MM.1S (cell line): Measurements from ENCODE around the gene SLC22A8.

Experiments
- DNase-seq: peaks from one replicate; pipeline ENCODE4 v3.0.0-alpha.2; 2015
- H2AFZ ChIP-seq: fragments of 300-600 bp; sonication (generic); 2 replicates; pipeline ENCODE4 v1.6.0; 2016; ENCODE audit warnings: antibody characterized with exemption, low read length
- H3F3A ChIP-seq: fragments of 300-600 bp; sonication (generic); 2 replicates; pipeline ENCODE4 v1.6.1; 2016; ENCODE audit warnings: mild to moderate bottlenecking, antibody characterized with exemption, low read length, moderate library complexity, mixed read lengths; ENCODE audit not compliant: insufficient read depth
- H3K27ac ChIP-seq: fragments of 300-600 bp; sonication (generic); 2 replicates; pipeline ENCODE4 v1.5.1; 2016; ENCODE audit warnings: mild to moderate bottlenecking, low read length
- H3K27me3 ChIP-seq: fragments of 300-600 bp; sonication (generic); replicated peaks from 2 replicates; pipeline ENCODE4 v1.6.0; 2016; ENCODE audit warnings: low read length; ENCODE audit not compliant: insufficient read depth
- H3K36me3 ChIP-seq: fragments of 300-600 bp; sonication (generic); replicated peaks from 2 replicates; pipeline ENCODE4 v1.6.1; 2016; ENCODE audit warnings: mild to moderate bottlenecking, low read length, mixed read lengths; ENCODE audit not compliant: insufficient read depth
- H3K4me1 ChIP-seq: fragments of 300-600 bp; sonication (generic); 2 replicates; pipeline ENCODE4 v1.6.1; 2016; ENCODE audit warnings: low read length, mixed read lengths
- H3K4me2 ChIP-seq: fragments of 300-600 bp; sonication (generic); 2 replicates; pipeline ENCODE4 v1.6.0; 2016; ENCODE audit warnings: low read depth, low read length
- H3K4me3 ChIP-seq: fragments of 300-600 bp; sonication (generic); 2 replicates; pipeline ENCODE4 v1.5.1; 2016; ENCODE audit warnings: low read length, mixed read lengths
- H3K79me2 ChIP-seq: fragments of 300-600 bp; sonication (generic); 2 replicates; pipeline ENCODE4 v1.6.1; 2016; ENCODE audit warnings: mixed run types, low read length, mixed read lengths
- H3K9ac ChIP-seq: fragments of 300-600 bp; sonication (generic); 2 replicates; pipeline ENCODE4 v1.6.1; 2016; ENCODE audit warnings: low read length, mixed read lengths
- H3K9me2 ChIP-seq: fragments of 300-600 bp; sonication (generic); replicated peaks from 2 replicates; pipeline ENCODE4 v1.6.1; 2016; ENCODE audit warnings: mild to moderate bottlenecking, low read length, mixed read lengths; ENCODE audit not compliant: insufficient read depth
- H3K9me3 ChIP-seq: fragments of 300-600 bp; sonication (generic); replicated peaks from 2 replicates; pipeline ENCODE4 v1.6.1; 2016; ENCODE audit warnings: mild to moderate bottlenecking, low read length, mixed read lengths; ENCODE audit not compliant: insufficient read depth
- H4K20me1 ChIP-seq: fragments of 300-600 bp; sonication (generic); 2 replicates; pipeline ENCODE4 v1.6.1; 2016; ENCODE audit warnings: mild to moderate bottlenecking, low read length, moderate library complexity, mixed read lengths; ENCODE audit not compliant: insufficient read depth
- CTCF ChIP-seq: fragments of 300-600 bp; sonication (generic); IDR thresholded peaks from 2 replicates; pipeline ENCODE4 v1.5.1; 2016; ENCODE audit warnings: antibody characterized with exemption, low read length, mixed read lengths
- EZH2 ChIP-seq: fragments of 300-600 bp; sonication (generic); optimal IDR thresholded peaks from 2 replicates; pipeline ENCODE3; 2017; ENCODE audit warnings: low read depth, mild to moderate bottlenecking, antibody characterized with exemption, low read length, mixed read lengths
- EZH2phosphoT487 ChIP-seq: fragments of 300-600 bp; sonication (generic); IDR thresholded peaks from 2 replicates; pipeline ENCODE4 v1.6.1; 2018; ENCODE audit warnings: antibody characterized with exemption, low read length

SLC22A8 gene

GRCh38 chr11:63022441-63022840, 6.8 kb upstream of the SLC22A8 start:
- no peak overlapping the region for H3K27ac ChIP-seq

GRCh38 chr11:63020671-63021291, 5.1 kb upstream of the SLC22A8 start:
- Histone ChIP-seq H2AFZ (no peak overlapping the region), H3K27me3 (peaks cover 24% of the 10 kb centered on the region; the same call in 1 of the 2 replicates), H3K36me3 (no peaks in the 10 kb centered on the region), H3K9me3 (no peaks in the 10 kb centered on the region), H4K20me1 (no peaks in the 10 kb centered on the region), H3K4me2 (no peak overlapping the region), H3K4me1 (no peaks in the 10 kb centered on the region), H3K27ac (no peak overlapping the region), H3K9me2 (no peaks in the 10 kb centered on the region), H3K4me3 (no peak overlapping the region), H3F3A (no peaks in the 10 kb centered on the region), H3K9ac (no peak overlapping the region), H3K79me2 (no peaks in the 10 kb centered on the region)
- peak; percentile 10 for DNase-seq
- TF ChIP-seq EZH2 (no peak), CTCF (peak; percentile 61), EZH2phosphoT487 (no peak)

More at GRCh38 chr11:63022441-63022840, 6.8 kb upstream of the SLC22A8 start:
- Histone ChIP-seq H3K36me3 (no peaks in the 10 kb centered on the region), H3K9me2 (no peaks in the 10 kb centered on the region), H4K20me1 (no peaks in the 10 kb centered on the region), H3K4me1 (no peaks in the 10 kb centered on the region), H3K9me3 (no peaks in the 10 kb centered on the region), H3K4me2 (no peak overlapping the region), H3K27me3 (peaks cover 16% of the 10 kb centered on the region; the same call in 1 of the 2 replicates), H2AFZ (no peak overlapping the region), H3F3A (no peaks in the 10 kb centered on the region), H3K4me3 (no peak overlapping the region), H3K9ac (no peak overlapping the region), H3K79me2 (no peaks in the 10 kb centered on the region)
- DNase-seq = no peak
- TF ChIP-seq EZH2 (no peak), EZH2phosphoT487 (no peak), CTCF (no peak)

- Histone ChIP-seq H3K27me3 (peaks cover 24% of the 10 kb centered on the region), H3K4me3 (no peak overlapping the region), H3K27ac (no peak overlapping the region), H3K79me2 (no peaks in the 10 kb centered on the region), H3K9ac (no peak overlapping the region), H3K36me3 (no peaks in the 10 kb centered on the region), H4K20me1 (no peaks in the 10 kb centered on the region), H3K9me2 (no peaks in the 10 kb centered on the region), H3F3A (no peaks in the 10 kb centered on the region), H3K9me3 (no peaks in the 10 kb centered on the region), H3K4me2 (no peak overlapping the region), H2AFZ (no peak overlapping the region), H3K4me1 (no peaks in the 10 kb centered on the region)
- DNase-seq = no peak
- TF ChIP-seq CTCF (no peak), EZH2 (no peak), EZH2phosphoT487 (no peak)
Measured at GRCh38 chr11:63019506-63019905, 3.9 kb upstream of the SLC22A8 start.
